GM20000 (cell line): ENCODE measurements around the gene DENND1C.
A peak's percentile ranks its signal among the peaks of the same experiment; 100 is the strongest.

Source experiments
- DNase-seq: peaks from one replicate; pipeline ENCODE4 v3.0.0; 2012; ENCODE audit warnings: low spot score
- CTCF ChIP-seq: IDR thresholded peaks from 2 replicates; pipeline ENCODE4 v1.5.1; 2012; ENCODE audit warnings: mild to moderate bottlenecking, control low read depth; ENCODE audit errors: extremely low read depth, missing control alignments

DENND1C gene

GRCh38 chr19:6465663-6466062, 15.9 kb downstream of the DENND1C start:
- no peak for TF ChIP-seq CTCF
- DNase-seq: no peak

- no peak for TF ChIP-seq CTCF
- DNase-seq: no peak
Observed at GRCh38 chr19:6465006-6465405, 16.6 kb downstream of the DENND1C start.

- no peak for TF ChIP-seq CTCF
- DNase-seq: peak; percentile 39
Observed at GRCh38 chr19:6464070-6464873, 17.3 kb downstream of the DENND1C start, which contains the start of gene CRB3. Gene CRB3 (plus strand): TSS chr19:6464271. CDS start chr19:6464702, 431 bp downstream.

GRCh38 chr19:6460099-6460884, 21.3 kb downstream of the DENND1C start:
- DNase-seq: peak; percentile 98
- TF ChIP-seq CTCF: peak; percentile 24

- DNase-seq: peak; percentile 94
- TF ChIP-seq CTCF: no peak
Observed at GRCh38 chr19:6459262-6460098, 22.1 kb downstream of the DENND1C start, which contains the start of gene SLC25A23. Gene SLC25A23 (minus strand): TSS chr19:6459792. CDS start chr19:6459628, 164 bp downstream.

GRCh38 chr19:6458695-6459261, 22.8 kb downstream of the DENND1C start:
- TF ChIP-seq CTCF: no peak
- peak; percentile 37 for DNase-seq
